LoVo (cell line): ENCODE results near the gene RNF169.
A peak's percentile ranks its signal among the peaks of the same experiment; 100 is the strongest.
"Not testable (repeated sequence)": the region's sequence is repeated elsewhere in the genome, so short reads cannot be mapped to it uniquely, and the experiment has no call there.

ENCODE experiments used
- DNase-seq: peaks from one replicate; pipeline ENCODE4 v3.0.0-alpha.2; 2016; ENCODE audit warnings: low spot score

RNF169 gene

GRCh38 chr11:74768172-74768651 is 19.6 kb downstream of the RNF169 start:
- not testable (repeated sequence) for DNase-seq

- DNase-seq: no peak
These were observed 20.5 kb downstream of the RNF169 start for GRCh38 chr11:74769055-74769707.

- no peak for DNase-seq
These were observed 21.8 kb downstream of the RNF169 start for GRCh38 chr11:74770456-74770855.

GRCh38 chr11:74771139-74771538 is 22.5 kb downstream of the RNF169 start:
- no peak for DNase-seq

- DNase-seq: no peak
These were observed 24.8 kb downstream of the RNF169 start for GRCh38 chr11:74773476-74773875.

GRCh38 chr11:74775762-74776161 is 27.1 kb downstream of the RNF169 start:
- DNase-seq: no peak

- DNase-seq: no peak
These were observed 27.9 kb downstream of the RNF169 start for GRCh38 chr11:74776546-74776945.

GRCh38 chr11:74777038-74777437 is 28.4 kb downstream of the RNF169 start:
- DNase-seq: no peak

- no peak for DNase-seq
These were observed 29.2 kb downstream of the RNF169 start for GRCh38 chr11:74777877-74778276.

- no peak for DNase-seq
These were observed 29.9 kb downstream of the RNF169 start for GRCh38 chr11:74778581-74778980.

GRCh38 chr11:74780248-74781005 is 31.8 kb downstream of the RNF169 start:
- no peak for DNase-seq

GRCh38 chr11:74783241-74783871 is 34.7 kb downstream of the RNF169 start:
- peak; percentile 53 for DNase-seq

- no peak for DNase-seq
These were observed 35.6 kb downstream of the RNF169 start for GRCh38 chr11:74784234-74784633.

- DNase-seq: no peak
These were observed 36.1 kb downstream of the RNF169 start for GRCh38 chr11:74784726-74785125.

GRCh38 chr11:74786574-74786973 is 37.9 kb downstream of the RNF169 start:
- no peak for DNase-seq

GRCh38 chr11:74791333-74792100 is 42.9 kb downstream of the RNF169 start:
- DNase-seq: no peak

GRCh38 chr11:74806267-74806666 is 57.6 kb downstream of the RNF169 start:
- DNase-seq: no peak

GRCh38 chr11:74809801-74810200 is 61.2 kb downstream of the RNF169 start:
- DNase-seq: no peak

GRCh38 chr11:74815966-74816365 is 67.3 kb downstream of the RNF169 start:
- DNase-seq: no peak

GRCh38 chr11:74816664-74817063 is 68.0 kb downstream of the RNF169 start:
- DNase-seq: no peak

GRCh38 chr11:74818283-74818946 is 69.8 kb downstream of the RNF169 start:
- DNase-seq: no peak

GRCh38 chr11:74819400-74819799 is 70.8 kb downstream of the RNF169 start:
- DNase-seq: no peak
